PFSK-1 (cell line): ENCODE data around the gene EXOC4.

Experiments
- FOXP2 ChIP-seq: optimal IDR thresholded peaks from 2 replicates; pipeline ENCODE3; 2011; ENCODE audit warnings: borderline replicate concordance, control low read depth, inconsistent platforms; ENCODE audit not compliant: insufficient read depth; ENCODE audit errors: extremely low read length, extremely low read depth
- POLR2AphosphoS5 ChIP-seq: IDR thresholded peaks from 2 replicates; pipeline ENCODE4 v1.6.1; 2012; ENCODE audit warnings: low read depth, mild to moderate bottlenecking, control low read depth, low read length, moderate library complexity
- SIN3A ChIP-seq: IDR thresholded peaks from 2 replicates; pipeline ENCODE4 v1.6.1; 2012; ENCODE audit warnings: mild to moderate bottlenecking, low read length, moderate library complexity, borderline replicate concordance; ENCODE audit not compliant: insufficient read depth
- TAF1 ChIP-seq: IDR thresholded peaks from 2 replicates; pipeline ENCODE4 v1.6.1; 2012; ENCODE audit warnings: low read length, control low read depth, borderline replicate concordance; ENCODE audit not compliant: insufficient read depth
- TF ChIP-seq, protein P1 (sequence below), 2 experiments: IDR thresholded peaks; 2 replicates each; pipeline versions ENCODE4 v1.6.1 to v1.8.0; 2011 to 2012; ENCODE audit warnings: low read depth in 2 of 2, low read length in 2 of 2, control low read depth in 1 of 2, inconsistent platforms in 1 of 2, mild to moderate bottlenecking in 1 of 2, moderate library complexity in 1 of 2; ENCODE audit not compliant: insufficient read depth in 1 of 2

DNA sequence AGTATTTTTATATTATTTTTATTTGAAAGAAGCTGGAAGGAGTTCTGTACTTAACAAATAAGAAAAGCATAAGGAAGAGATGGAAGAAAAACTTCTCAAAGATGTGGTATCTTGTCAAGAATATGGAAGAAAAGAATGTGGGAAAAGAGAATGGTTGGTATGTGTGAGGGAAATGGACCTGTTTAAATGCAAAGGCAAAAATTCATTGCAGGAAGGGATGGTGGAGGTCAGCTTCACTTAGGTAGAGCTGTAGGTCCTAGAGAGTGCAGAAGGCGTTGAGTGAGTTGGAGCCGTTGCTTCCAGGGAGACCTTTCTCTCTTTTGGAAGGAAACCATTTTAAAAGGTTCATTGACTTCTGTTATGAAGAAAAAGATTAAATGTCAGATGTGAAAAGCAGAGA is 107.3 kb downstream of the EXOC4 start:
- TF ChIP-seq, protein P1, sequence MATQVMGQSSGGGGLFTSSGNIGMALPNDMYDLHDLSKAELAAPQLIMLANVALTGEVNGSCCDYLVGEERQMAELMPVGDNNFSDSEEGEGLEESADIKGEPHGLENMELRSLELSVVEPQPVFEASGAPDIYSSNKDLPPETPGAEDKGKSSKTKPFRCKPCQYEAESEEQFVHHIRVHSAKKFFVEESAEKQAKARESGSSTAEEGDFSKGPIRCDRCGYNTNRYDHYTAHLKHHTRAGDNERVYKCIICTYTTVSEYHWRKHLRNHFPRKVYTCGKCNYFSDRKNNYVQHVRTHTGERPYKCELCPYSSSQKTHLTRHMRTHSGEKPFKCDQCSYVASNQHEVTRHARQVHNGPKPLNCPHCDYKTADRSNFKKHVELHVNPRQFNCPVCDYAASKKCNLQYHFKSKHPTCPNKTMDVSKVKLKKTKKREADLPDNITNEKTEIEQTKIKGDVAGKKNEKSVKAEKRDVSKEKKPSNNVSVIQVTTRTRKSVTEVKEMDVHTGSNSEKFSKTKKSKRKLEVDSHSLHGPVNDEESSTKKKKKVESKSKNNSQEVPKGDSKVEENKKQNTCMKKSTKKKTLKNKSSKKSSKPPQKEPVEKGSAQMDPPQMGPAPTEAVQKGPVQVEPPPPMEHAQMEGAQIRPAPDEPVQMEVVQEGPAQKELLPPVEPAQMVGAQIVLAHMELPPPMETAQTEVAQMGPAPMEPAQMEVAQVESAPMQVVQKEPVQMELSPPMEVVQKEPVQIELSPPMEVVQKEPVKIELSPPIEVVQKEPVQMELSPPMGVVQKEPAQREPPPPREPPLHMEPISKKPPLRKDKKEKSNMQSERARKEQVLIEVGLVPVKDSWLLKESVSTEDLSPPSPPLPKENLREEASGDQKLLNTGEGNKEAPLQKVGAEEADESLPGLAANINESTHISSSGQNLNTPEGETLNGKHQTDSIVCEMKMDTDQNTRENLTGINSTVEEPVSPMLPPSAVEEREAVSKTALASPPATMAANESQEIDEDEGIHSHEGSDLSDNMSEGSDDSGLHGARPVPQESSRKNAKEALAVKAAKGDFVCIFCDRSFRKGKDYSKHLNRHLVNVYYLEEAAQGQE (IDR thresholded peaks at IDR 0.05; ENCODE audit: insufficient read depth in 1 of 2, low read depth in 2 of 2, low read length in 2 of 2): no peak
- TF ChIP-seq POLR2AphosphoS5 (no peak), TAF1 (no peak), SIN3A (no peak), FOXP2 (no peak)
